ENCODE measurements around the gene MS4A6A. TPM values are rescaled to one million over a fixed set of nuclear protein-coding genes. Genes with fewer than 3 reads are reported as not detected.
"Not testable (repeated sequence)": the region's sequence is repeated elsewhere in the genome, so short reads cannot be mapped to it uniquely, and the experiment has no call there.

MS4A6A gene
- total RNA-seq, 1 experiment from 2014 or later, result not detected

GRCh38 chr11:60193687-60194433 is 11.0 kb upstream of the MS4A6A start:
- H4K20me1 ChIP-seq (ENCODE audit: control insufficient read depth, insufficient read depth, insufficient read length), result no peaks in the 10 kb centered on the region

DNA sequence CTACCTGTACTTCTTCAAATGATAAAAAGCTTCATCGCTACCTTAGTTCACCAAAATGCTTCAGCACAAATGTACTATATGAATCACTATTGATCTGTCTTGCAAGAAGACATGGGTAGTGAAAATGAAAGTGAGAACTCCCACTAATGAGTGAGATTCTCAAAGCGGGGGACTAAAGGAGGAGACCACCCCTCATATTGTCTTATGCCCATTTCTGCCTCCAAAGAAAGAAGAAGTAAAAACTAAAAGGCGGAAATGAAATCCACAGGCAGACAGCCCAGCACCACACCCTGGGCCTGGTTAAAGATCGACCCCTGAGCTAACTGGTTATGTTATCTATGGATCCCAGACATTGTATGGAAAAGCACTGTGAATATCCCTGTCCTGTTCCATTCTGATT is 9.7 kb upstream of the MS4A6A start:
- H2BK5ac ChIP-seq (ENCODE audit: insufficient read length, low read length); H3K27me3 Mint-ChIP-seq (ENCODE audit: low read depth); H4K8ac ChIP-seq (replicated peaks; ENCODE audit: insufficient read length, low read depth, low read length); H3K4me1 ChIP-seq (ENCODE audit: insufficient read depth, low read length); H3K9me3 ChIP-seq (ENCODE audit: control insufficient read depth, low read depth, low read length); H3K23ac ChIP-seq (ENCODE audit: insufficient read length, low read depth, low read length); H3K79me1 ChIP-seq (ENCODE audit: insufficient read depth, low read depth, low read length, poor library complexity, severe bottlenecking); H3K27ac Mint-ChIP-seq; H2AFZ ChIP-seq (ENCODE audit: low read length); H3K27me3 ChIP-seq (ENCODE audit: insufficient read depth, low read length); H3K23me2 ChIP-seq (ENCODE audit: insufficient read length, low read depth, low read length, poor library complexity, severe bottlenecking); H2BK12ac ChIP-seq (ENCODE audit: insufficient read length, low read depth, low read length); H3K56ac ChIP-seq (ENCODE audit: insufficient read length, low read depth, low read length); H3K18ac ChIP-seq (ENCODE audit: insufficient read length, low read depth, low read length); H4K91ac ChIP-seq (ENCODE audit: insufficient read length, low read depth, low read length); H2AK5ac ChIP-seq (ENCODE audit: insufficient read length, low read length); H2BK20ac ChIP-seq (ENCODE audit: low read depth, low read length, poor library complexity, severe bottlenecking); H3T11ph ChIP-seq (ENCODE audit: low read length); H2BK120ac ChIP-seq (ENCODE audit: low read depth, low read length, poor library complexity, severe bottlenecking); H3K36me3 Mint-ChIP-seq (ENCODE audit: insufficient read depth in 1 of 3, low read depth in 3 of 3); H2BK15ac ChIP-seq (ENCODE audit: low read depth, low read length); H3K79me2 ChIP-seq (ENCODE audit: insufficient read depth, low read length); H3K27ac ChIP-seq (ENCODE audit: insufficient read length, low read depth, low read length); H3K4me2 ChIP-seq (ENCODE audit: insufficient read depth, insufficient read length, low read length); H3K9ac ChIP-seq (ENCODE audit: extremely low read depth, insufficient read length, low read length); H4K5ac ChIP-seq (ENCODE audit: insufficient read length, low read depth, low read length); H4K20me1 ChIP-seq (ENCODE audit: control insufficient read depth, insufficient read depth, insufficient read length); H3K14ac ChIP-seq (ENCODE audit: insufficient read depth, low read length); H3K4ac ChIP-seq (ENCODE audit: low read depth, low read length); DNase-seq; H3K4me3 Mint-ChIP-seq: not testable (repeated sequence)
- Mint-ChIP-seq H3K4me1 (peaks cover 12 to 14% of the 10 kb centered on the region in 2 experiments), H3K9me3 (peaks cover 14 to 22% of the 10 kb centered on the region in 2 experiments)
- no CpG with 5 or more reads among the region's 4 CpGs for WGBS (ENCODE audit: extremely low coverage, insufficient read length, low lambda C conversion rate)

More at GRCh38 chr11:60193687-60194433, 11.0 kb upstream of the MS4A6A start:
- H3K4me1 Mint-ChIP-seq, result peaks cover 12 to 14% of the 10 kb centered on the region in 2 experiments
- Histone ChIP-seq H3K23me2 (ENCODE audit: insufficient read length, low read depth, low read length, poor library complexity, severe bottlenecking) (no peaks in the 10 kb centered on the region), H3K56ac (ENCODE audit: insufficient read length, low read depth, low read length) (no peak overlapping the region), H4K8ac (replicated peaks; ENCODE audit: insufficient read length, low read depth, low read length) (no peak overlapping the region), H2AFZ (ENCODE audit: low read length) (peak overlapping the region; percentile 77), H3K79me1 (ENCODE audit: insufficient read depth, low read depth, low read length, poor library complexity, severe bottlenecking) (no peaks in the 10 kb centered on the region), H3K23ac (ENCODE audit: insufficient read length, low read depth, low read length) (no peak overlapping the region), H2BK20ac (ENCODE audit: low read depth, low read length, poor library complexity, severe bottlenecking) (no peak overlapping the region), H2BK15ac (ENCODE audit: low read depth, low read length) (no peak overlapping the region), H3K14ac (ENCODE audit: insufficient read depth, low read length) (no peak overlapping the region; the same call in 1 of the 2 replicates), H2BK120ac (ENCODE audit: low read depth, low read length, poor library complexity, severe bottlenecking) (no peak overlapping the region), H3K9ac (ENCODE audit: extremely low read depth, insufficient read length, low read length) (no peak overlapping the region), H3K4me2 (ENCODE audit: insufficient read depth, insufficient read length, low read length) (no peak overlapping the region), H4K5ac (ENCODE audit: insufficient read length, low read depth, low read length) (no peak overlapping the region), H3T11ph (ENCODE audit: low read length) (no peak overlapping the region), H3K4ac (ENCODE audit: low read depth, low read length) (no peak overlapping the region), H3K27me3 (ENCODE audit: insufficient read depth, low read length) (no peaks in the 10 kb centered on the region), H2BK12ac (ENCODE audit: insufficient read length, low read depth, low read length) (no peak overlapping the region), H4K91ac (ENCODE audit: insufficient read length, low read depth, low read length) (no peak overlapping the region), H2AK5ac (ENCODE audit: insufficient read length, low read length) (no peak overlapping the region), H3K18ac (ENCODE audit: insufficient read length, low read depth, low read length) (no peak overlapping the region), H3K79me2 (ENCODE audit: insufficient read depth, low read length) (no peaks in the 10 kb centered on the region), H3K27ac (ENCODE audit: insufficient read length, low read depth, low read length) (no peak overlapping the region), H3K9me3 (ENCODE audit: control insufficient read depth, low read depth, low read length) (no peaks in the 10 kb centered on the region), H3K4me1 (ENCODE audit: insufficient read depth, low read length) (no peaks in the 10 kb centered on the region), H2BK5ac (ENCODE audit: insufficient read length, low read length) (no peak overlapping the region)
- TF ChIP-seq CTCF (conservative IDR thresholded peaks at IDR 0.05), result peak; percentile 85
- DNase-seq, result peak; percentile 73
- WGBS (ENCODE audit: extremely low coverage, insufficient read length, low lambda C conversion rate), result no CpG with 5 or more reads among the region's 1 CpG
- peaks cover 14 to 22% of the 10 kb centered on the region in 2 experiments for H3K9me3 Mint-ChIP-seq
- peak overlapping the region in 2 of 3 experiments; percentile 40 to 85; a peak in 4 of 7 replicates for H3K27ac Mint-ChIP-seq
- no peak overlapping the region for H3K4me3 Mint-ChIP-seq
- peaks cover 5 to 7% (median 5%) of the 10 kb centered on the region in 3 experiments; a peak in 5 of 7 replicates for H3K36me3 Mint-ChIP-seq (ENCODE audit: insufficient read depth in 1 of 3, low read depth in 3 of 3)
- no peaks in the 10 kb centered on the region for H3K27me3 Mint-ChIP-seq (ENCODE audit: low read depth)
